Measurements from ENCODE around the gene CDIP1. TPM values are rescaled to one million over a fixed set of nuclear protein-coding genes. Genes with fewer than 3 reads are reported as not detected.

Gene CDIP1
- 13.8 and 30.3 TPM in 2 replicates for total RNA-seq

DNA sequence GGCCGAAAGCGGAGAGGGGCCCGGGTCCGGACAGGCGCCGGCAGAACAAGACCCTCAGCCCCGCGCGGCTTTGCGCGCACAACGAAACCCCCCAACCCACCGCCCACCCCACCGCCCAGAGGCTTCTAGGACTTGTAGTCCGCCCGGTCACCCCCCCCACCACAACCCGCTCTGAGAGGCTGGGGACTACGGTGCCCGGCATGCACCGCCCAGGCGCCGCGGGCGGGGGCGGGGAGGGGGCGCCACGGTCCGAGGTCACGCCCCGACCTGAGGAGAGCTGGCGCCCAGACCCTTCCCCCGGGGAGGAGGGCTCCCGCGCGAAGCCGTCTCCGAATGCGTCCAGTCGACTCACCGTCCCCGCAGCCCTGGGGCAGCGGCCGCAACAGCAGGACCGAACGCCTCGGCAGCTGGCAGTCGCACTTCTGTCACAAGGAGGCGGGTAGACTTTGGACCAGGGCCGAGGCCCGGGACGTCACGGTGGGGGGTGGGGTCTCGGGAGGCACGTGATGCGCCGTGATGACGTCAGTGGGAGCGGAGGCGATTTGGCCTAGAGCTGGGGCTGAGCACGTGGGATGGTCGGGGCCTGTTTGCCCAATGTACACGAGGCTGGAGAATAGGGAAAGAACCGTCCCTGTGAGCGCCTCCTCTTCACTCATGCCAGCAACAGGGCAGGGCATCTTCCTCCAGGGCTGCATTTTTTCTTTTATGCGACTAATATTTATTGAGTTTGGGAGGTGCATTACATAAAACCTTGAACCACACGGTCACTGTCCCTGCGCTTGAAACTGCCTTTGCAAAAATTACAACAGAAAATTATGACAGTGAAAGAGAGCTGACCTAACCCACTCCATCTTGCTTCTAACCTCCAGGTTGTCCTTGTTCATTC, at the start of gene CDIP1:
CDIP1 (minus strand) TSS at position 424 of the 886 bp plus-strand sequence. CDS start 24,643 bp downstream, outside the sequence.
- DNase-seq (ENCODE audit: low read depth), result peak; percentile 60
- TF ChIP-seq, protein P1, sequence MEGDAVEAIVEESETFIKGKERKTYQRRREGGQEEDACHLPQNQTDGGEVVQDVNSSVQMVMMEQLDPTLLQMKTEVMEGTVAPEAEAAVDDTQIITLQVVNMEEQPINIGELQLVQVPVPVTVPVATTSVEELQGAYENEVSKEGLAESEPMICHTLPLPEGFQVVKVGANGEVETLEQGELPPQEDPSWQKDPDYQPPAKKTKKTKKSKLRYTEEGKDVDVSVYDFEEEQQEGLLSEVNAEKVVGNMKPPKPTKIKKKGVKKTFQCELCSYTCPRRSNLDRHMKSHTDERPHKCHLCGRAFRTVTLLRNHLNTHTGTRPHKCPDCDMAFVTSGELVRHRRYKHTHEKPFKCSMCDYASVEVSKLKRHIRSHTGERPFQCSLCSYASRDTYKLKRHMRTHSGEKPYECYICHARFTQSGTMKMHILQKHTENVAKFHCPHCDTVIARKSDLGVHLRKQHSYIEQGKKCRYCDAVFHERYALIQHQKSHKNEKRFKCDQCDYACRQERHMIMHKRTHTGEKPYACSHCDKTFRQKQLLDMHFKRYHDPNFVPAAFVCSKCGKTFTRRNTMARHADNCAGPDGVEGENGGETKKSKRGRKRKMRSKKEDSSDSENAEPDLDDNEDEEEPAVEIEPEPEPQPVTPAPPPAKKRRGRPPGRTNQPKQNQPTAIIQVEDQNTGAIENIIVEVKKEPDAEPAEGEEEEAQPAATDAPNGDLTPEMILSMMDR (conservative IDR thresholded peaks at IDR 0.05; ENCODE audit: low read depth, low read length), result no peak
- H3K4me3 ChIP-seq (ENCODE audit: low read depth, low read length), result peak within 1 kb of the TSS; percentile 81

DNA sequence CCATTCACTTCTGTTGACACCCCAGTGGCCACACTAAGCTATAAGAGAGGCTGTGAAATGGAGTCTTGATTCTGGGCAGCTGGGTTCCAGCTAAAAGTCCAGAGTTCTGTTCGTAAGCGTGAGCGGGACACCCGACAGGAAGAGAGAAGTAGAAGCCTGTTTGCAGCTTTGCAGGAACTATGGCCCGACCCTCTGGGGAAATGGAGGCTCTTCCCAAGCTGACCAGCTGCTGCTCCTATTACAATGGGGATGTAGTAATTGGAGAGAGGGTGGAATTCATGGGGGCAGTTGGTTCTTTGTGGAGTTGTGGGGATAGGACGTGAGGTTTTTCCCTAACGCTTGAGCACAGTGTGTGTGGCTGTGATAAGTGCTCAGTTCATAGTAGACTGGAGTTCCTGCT, 47.7 kb upstream of the CDIP1 start:
- DNase-seq (ENCODE audit: low read depth), result no peak
- TF ChIP-seq, protein P1 (conservative IDR thresholded peaks at IDR 0.05; ENCODE audit: low read depth, low read length), result no peak
- no peak overlapping the region for H3K4me3 ChIP-seq (ENCODE audit: low read depth, low read length)

DNA sequence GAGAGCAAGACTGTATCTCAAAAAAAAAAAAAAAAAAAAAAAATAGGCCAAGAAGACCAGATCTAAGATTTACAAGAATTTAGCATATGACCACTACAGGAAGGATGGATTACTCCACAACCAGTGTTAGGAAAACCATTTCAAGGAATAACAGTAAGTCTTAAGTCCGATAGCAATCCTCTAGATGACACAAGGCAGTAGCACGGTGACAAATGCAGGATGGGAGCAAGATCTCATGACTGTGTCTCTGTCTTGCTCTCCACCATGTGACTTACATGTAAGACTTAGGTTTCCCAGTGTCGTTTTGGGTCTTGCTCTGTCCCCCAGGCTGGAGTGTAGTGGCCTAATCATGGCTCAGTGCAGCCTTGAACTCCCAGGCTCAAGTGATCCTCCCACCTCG, 45.3 kb upstream of the CDIP1 start:
- DNase-seq (ENCODE audit: low read depth), result no peak
- no peak overlapping the region for H3K4me3 ChIP-seq (ENCODE audit: low read depth, low read length)
- TF ChIP-seq, protein P1 (conservative IDR thresholded peaks at IDR 0.05; ENCODE audit: low read depth, low read length), result no peak

DNA sequence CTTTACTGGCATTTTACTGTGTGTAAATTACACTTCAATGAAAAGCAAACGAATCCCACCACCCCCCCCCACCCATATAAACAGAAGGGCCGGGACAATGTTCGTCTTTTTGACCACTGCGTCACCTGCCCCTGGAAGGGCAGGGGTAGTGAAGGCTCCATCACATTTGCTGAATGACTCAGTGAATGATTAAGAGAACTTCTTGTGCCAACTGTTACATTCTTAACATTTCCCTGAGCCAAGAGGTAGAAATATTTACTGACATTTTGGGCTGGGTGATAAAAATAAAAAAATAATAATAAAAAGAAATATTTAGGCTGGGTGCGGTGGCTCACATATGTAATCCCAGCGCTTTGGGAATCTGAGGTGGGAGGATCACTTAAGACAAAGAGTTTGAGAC, 41.7 kb upstream of the CDIP1 start:
- TF ChIP-seq, protein P1 (conservative IDR thresholded peaks at IDR 0.05; ENCODE audit: low read depth, low read length), result no peak
- DNase-seq (ENCODE audit: low read depth), result no peak
- no peak overlapping the region for H3K4me3 ChIP-seq (ENCODE audit: low read depth, low read length)

DNA sequence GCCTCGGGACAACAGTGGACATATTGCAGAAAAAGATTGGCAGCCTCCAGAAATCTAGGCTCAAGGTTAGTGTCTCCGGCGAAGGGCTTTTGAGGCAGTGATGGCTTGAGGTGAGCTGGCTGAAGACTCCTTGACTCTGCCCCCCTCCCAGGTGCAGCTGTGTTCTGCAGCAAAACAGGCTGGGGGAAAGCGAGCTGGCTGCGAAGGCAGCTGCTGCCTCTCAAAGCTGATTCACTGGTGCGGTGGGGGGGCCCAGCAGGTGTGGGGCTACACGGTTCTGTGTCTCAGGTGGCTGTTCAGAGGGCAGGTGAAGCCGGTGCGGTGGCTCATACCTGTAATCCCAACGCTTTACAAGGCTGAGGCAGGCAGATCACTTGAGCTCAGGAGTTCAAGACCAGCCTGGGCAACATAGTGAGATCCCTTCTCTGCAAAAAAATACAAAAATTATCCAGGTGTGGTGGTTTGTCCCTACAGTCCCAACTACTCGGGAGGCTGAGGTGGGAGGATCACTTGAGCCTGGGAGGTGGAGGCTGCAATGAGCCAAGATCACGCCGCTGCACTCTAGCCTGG, 40.5 kb upstream of the CDIP1 start:
- DNase-seq (ENCODE audit: low read depth), result no peak
- H3K4me3 ChIP-seq (ENCODE audit: low read depth, low read length), result no peak overlapping the region
- TF ChIP-seq, protein P1 (conservative IDR thresholded peaks at IDR 0.05; ENCODE audit: low read depth, low read length), result no peak

- no peak overlapping the region for H3K4me3 ChIP-seq (ENCODE audit: low read depth, low read length)
- TF ChIP-seq, protein P1 (conservative IDR thresholded peaks at IDR 0.05; ENCODE audit: low read depth, low read length), result no peak
- no peak for DNase-seq (ENCODE audit: low read depth)
Observed at GRCh38 chr16:4576008-4576407, 37.4 kb upstream of the CDIP1 start.

Measured in epithelial cell of proximal tubule (primary cell).